Cortex of kidney (tissue), 1 donor: Measurements from ENCODE around the gene OR4B1.

Experiments
- DNase-seq: peaks from one replicate; lab custom pipeline; 2025; lab: John Stamatoyannopoulos, UW

OR4B1 gene

DNA sequence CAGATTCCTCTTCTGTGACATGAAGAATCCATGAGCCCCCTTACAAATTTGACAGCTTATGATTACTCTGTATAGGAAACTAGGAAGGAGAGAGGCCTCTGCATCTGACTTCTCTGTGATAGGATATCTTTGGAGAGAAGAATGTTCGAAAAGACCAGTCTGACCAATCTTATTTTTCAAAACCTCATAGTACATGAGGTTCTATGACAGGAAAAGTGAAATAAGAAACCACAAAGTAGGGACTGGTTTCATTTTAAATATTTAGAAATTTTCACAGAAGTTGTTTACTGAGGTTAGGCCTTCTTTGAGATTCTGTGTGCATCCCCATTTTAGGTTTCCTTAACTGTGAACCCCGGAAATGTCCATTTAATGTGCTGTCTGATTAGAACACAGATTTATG lies 45.0 kb downstream of the OR4B1 start:
- DNase-seq = no peak

DNA sequence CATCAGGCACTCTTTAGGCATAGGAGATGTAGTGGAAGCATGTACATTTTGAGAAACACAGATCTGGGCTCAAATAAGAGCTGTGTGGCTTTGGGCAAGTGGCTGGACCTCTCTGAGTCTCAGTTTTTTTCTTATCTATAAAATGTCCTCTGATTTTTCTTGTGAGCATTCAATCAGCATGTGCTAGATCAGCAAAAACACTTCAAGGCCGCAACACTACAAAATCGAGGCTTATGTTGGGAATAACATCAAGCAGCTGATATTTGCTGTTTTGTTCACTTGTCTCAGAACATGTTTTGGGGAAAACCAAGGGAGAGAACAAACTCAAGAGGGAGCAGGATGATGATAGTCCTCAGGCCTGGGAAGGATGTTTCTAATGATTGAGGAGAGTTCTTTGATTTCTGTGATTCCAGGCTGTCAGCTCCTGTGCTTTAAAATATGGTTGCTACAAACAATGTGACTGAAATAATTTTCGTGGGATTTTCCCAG lies 46.9 kb downstream of the OR4B1 start, which contains the start of gene OR4X1:
OR4X1 (plus strand) TSS at position 439 of the 489 bp plus-strand sequence; CDS start at position 439, 0 bp downstream.
- no peak for DNase-seq
